Measurements from ENCODE around the gene NCAPH2. TPM values are rescaled to one million over a fixed set of nuclear protein-coding genes. Genes with fewer than 3 reads are reported as not detected.

NCAPH2 gene
- total RNA-seq = 30.6 TPM
- long read RNA-seq, transcript NCAPH2-201 (20 exons, 1,996 nt) = minor isoform, 9 of 113 reads
- long read RNA-seq, transcript NCAPH2-205 (20 exons, 2,037 nt) = major isoform, 67 of 113 reads
- long read RNA-seq, partial matches to known transcripts = 28 of 113 reads
- long read RNA-seq, other reads (novel, unspliced or antisense) = 8 of 113 reads

GRCh38 chr22:50507991-50508884 lies at the start of gene NCAPH2:
TSS of gene NCAPH2 (plus strand) at chr22:50508224. CDS start at chr22:50508338, 114 bp downstream.
- intact Hi-C loops (cut with micrococcal nuclease) = no loop called here
- ATAC-seq (peak; percentile 78), DNase-seq (peak; percentile 98)

DNA sequence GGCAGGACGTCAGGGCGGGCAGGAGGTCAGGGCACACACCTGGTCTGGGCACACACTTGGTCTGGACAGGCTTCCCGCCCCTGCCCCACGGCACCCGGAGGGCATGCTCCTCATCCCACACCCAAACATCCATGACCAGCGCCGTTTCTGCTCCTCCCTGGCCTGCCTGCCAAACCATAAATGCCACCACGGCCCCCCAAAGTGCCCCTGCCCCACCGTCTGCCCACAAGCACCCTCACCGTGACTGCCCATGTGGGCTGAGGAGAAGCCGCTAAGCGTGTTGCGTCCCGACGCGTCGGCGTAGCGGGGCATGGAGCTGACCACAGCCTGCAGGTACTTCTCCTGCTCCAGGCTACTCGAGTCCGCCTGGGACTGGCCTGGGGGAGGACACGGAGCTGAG lies 49.0 kb upstream of the NCAPH2 start:
- no peak for ATAC-seq
- no peak for DNase-seq
- intact Hi-C loops (cut with micrococcal nuclease) = no loop called here

DNA sequence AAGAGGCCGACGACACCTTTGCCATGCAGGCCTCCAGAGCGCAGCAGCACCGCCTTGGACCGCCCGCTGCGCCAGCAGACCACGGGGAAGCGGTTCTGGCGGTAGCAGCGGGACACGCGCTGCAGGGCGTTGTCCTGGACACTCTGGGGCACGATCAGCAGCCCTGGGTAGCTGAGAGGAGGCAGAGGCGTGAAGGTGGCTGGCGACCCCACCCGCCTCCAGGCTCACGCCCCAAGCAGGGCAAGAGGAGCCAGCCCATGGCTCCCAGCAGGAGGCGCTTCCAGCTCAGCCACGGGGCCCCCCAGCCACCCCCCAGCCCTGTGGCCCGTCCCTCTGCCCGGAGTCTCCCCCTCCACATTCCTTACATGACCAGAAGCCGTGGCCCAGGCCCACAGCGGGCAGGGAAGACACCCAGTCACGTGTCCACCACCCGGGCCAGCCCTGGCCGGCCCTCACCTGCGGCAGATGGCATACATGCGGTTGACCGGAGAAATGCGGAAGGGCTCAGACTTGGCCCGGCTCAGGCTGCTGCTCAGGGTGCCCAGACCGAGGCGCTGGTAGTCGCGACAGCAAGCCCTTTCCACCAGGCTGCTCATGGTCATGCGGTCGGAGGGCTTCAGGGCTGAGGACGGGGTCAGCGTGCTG lies 48.4 kb upstream of the NCAPH2 start:
- no peak for DNase-seq
- no peak for ATAC-seq
- intact Hi-C loops (cut with micrococcal nuclease) = no loop called here

- intact Hi-C loops (cut with micrococcal nuclease) = no loop called here
- DNase-seq = no peak
- no peak for ATAC-seq
These were observed 47.1 kb upstream of the NCAPH2 start for GRCh38 chr22:50460938-50461337.

- DNase-seq (no peak), ATAC-seq (no peak)
- intact Hi-C loops (cut with micrococcal nuclease) = no loop called here
These were observed 46.5 kb upstream of the NCAPH2 start for GRCh38 chr22:50461536-50461935.

- intact Hi-C loops (cut with micrococcal nuclease) = no loop called here
- ATAC-seq (no peak), DNase-seq (no peak)
These were observed 46.0 kb upstream of the NCAPH2 start for GRCh38 chr22:50461979-50462540.

- intact Hi-C loops (cut with micrococcal nuclease) = no loop called here
- DNase-seq (no peak), ATAC-seq (no peak)
These were observed 44.7 kb upstream of the NCAPH2 start for GRCh38 chr22:50463188-50463900.

DNA sequence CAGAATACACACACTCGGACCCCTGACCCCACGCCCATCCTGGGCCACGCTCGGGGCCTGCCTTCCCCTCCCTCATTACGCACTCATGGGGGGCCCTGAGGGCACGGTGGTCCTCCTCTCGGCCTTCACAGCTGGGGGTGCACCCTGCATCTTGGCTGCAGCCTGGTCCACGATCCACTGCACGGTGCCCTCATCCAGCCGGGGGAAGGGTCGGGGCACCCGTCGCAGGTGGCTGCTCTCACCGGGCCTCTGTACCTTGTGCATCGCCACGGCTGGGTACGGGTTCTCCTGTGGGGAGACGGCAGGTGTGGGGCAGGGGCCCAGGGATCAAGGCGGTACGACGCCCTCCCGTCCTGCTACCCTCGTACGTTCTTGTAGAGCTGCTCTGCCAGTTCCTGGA lies 43.6 kb upstream of the NCAPH2 start:
- ATAC-seq (no peak), DNase-seq (no peak)
- intact Hi-C loops (cut with micrococcal nuclease) = no loop called here

DNA sequence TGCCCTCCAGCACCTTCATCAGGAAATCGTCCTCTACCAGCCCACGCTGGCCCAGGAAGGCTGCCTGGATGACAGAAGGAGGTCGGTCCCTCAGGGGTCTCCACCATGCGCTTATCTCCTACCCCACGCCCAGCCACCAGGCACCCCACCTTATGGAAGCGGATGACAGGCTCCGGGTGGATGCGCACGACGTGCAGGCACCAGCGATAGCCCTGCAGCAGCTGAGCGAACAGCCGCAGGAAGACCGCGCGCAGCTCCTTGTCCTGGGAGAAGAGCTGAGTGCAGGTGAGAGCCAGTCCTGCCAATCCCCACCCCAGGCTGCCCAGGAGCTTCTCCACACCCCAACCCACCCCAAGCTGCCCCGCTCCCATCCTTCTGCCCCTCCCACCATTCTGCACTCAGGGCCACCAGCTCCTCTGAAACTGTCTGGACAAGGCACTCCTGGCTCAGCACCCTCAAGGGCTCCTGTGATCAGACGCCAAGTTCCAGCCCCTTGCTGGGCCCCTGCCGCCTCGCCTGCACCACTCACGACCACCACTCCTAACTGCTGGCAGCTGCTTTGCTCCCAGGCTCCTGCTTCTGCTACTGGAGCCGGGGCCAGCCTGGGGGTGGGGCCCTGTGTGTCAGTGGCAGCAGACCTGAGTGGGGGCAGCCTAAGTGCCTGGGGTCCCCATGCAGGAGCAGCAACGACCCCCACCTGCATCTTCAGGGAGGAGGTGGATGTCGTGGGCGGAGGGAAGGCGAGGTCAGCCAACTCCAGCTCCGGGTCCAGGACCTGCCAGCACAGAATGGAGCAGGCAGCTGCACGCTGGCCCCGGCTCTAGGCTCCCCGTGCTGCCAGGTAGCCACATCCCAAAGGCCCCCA lies 42.7 kb upstream of the NCAPH2 start:
- ATAC-seq (no peak), DNase-seq (no peak)
- intact Hi-C loops (cut with micrococcal nuclease) = no loop called here

GRCh38 chr22:50467341-50467740 lies 40.7 kb upstream of the NCAPH2 start:
- intact Hi-C loops (cut with micrococcal nuclease) = no loop called here
- ATAC-seq (no peak), DNase-seq (no peak)

DNA sequence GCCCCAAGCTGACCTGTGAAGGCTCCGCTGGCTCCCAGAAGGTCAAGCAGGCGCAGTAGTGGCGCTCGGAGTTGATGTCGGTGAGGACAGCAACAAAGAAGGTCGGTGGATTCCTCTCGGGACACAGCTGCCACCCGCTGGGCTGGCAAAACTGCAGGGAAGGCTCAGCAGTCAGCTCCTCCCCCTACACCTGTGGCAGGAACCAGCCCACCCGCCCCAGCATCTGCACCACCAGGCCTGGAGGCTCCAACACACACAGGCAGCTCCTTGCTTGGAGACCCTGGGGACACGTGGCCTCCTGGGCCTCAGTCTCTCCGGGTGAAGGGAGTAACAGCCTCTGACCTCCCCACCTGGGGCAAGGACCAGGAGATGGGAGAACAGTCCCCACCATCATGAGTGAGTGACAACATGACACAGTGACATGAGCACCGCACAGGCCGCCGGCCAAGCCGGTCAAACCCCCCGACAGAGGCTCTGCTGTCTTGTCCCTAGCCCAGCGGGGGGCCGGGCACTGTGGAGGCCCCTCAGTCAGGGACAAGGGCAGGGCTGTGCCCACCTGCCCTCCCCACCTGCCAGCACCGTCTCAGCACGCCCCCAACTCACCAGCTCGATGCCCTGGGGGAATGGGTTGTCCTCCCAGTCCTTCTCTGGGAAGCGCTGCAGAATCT lies 40.1 kb upstream of the NCAPH2 start:
- ATAC-seq (no peak), DNase-seq (no peak)
- intact Hi-C loops (cut with micrococcal nuclease) = no loop called here

DNA sequence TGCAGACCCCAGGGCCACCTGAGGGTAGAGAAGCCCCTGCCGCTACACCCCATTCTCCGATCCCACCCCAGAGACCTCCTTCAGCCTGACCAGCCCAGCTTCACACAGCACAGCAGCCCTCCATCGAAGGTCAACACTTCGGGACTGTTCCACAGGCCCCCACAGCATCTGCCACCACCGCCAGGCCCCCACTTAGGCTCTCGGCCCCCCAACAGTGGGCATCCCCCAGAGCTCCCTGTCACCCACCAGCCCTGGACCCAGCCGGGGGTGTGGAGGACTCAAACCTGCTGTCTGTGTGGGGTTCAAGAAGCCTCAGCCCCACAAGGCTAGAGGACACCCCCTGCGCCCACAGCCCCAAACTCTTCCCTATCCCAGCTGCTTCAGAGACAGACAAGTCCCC lies 39.4 kb upstream of the NCAPH2 start:
- intact Hi-C loops (cut with micrococcal nuclease) = no loop called here
- DNase-seq (no peak), ATAC-seq (no peak)

DNA sequence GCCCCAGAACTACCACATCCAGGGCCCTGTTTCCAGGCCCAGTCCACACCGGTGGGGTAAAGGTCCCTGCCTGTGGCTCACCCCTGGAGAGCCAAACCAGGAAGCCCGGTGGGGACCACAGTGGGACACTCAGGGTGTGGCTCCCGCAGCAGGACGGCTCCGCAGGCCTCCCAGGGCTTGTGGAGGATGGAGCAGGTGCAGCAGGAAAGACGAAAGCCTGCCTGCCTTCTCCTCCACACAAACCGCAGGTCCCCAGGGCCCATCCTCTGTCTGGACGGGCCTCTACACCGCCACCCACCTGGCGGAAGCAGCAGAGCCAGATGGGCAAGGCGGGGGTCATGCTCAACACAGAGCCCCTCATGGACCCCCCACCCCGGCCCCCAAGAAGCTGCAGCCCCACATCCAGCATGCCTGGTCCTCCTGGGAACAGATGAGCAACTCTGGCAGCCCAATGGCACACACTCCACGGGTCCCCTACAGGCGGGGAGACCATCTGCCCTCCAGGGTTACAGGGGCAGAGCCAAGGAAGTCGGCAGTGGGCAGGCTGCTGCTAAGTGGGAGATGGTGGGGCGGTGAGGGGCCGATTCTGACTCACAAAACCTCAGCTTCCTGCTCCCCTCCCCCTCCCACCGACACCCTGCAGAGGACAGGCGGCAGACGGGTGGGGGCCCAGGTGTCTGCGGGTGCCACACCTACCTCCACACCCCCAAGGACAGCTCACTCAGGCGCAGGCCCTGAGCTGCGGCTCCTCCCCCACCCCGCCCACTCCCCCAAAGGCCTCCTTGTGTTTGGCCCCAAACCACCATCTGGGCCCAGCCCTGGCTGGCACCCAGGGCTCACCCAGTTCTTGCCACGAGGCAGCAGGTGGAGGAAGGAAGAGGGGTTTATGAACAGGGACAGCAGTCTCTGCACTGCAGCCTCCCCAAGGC lies 38.4 kb upstream of the NCAPH2 start:
- peak; percentile 64 for DNase-seq
- intact Hi-C loops (cut with micrococcal nuclease) = no loop called here
- peak; percentile 21 for ATAC-seq

GRCh38 chr22:50470491-50470890 lies 37.5 kb upstream of the NCAPH2 start:
- intact Hi-C loops (cut with micrococcal nuclease) = no loop called here
- no peak for DNase-seq
- ATAC-seq = no peak

DNA sequence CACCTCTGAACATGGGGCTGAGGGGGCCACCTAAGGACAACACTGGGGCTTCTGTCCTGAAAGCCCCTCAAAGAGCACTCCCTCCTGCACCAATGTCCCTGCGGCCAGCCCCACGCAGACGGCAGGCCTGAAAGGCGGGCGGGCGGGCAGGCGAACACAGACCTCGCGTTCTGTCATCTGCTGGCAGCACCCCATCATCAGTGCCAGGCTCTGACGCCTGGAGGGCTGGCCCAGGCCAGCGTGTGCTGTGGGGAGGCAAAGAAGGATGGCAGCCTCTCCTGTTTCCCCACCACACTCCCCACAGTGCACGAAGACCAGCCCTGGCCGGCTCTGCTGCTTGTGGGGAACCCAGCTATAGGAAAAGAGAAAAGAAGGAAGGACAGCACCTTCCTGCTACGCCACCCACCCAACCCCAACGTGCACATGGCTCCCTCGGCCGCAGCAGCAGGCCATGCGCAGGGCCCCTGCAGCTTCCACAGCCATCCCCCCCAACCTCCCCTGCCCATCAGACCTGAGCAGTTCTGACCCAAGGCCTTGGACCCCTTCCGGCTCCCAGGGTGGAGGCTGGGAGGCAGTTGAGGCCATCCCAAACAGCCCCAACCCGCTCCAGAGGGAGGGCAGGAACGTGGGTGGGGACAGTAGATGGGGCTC lies 36.7 kb upstream of the NCAPH2 start:
- ATAC-seq (no peak), DNase-seq (no peak)
- intact Hi-C loops (cut with micrococcal nuclease) = no loop called here

DNA sequence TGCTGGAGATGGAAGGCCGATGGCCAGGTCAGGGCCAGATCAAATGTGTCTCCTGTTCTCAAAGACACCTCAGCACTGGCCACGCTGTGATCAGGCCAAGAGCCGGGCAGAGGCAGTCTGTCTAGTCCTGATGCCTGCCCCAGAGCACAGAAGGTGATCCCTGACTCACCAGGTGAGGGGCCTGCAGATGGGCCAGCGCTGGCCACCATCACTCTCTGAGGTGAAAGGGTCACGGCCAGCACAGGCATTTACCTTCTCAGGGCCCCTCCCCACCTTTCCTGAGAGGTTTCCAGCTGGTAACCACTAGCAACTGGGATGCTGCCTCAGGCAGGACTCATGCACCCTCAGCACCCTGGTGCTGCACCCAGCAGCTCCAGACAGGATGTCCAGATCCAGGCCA lies 36.1 kb upstream of the NCAPH2 start:
- no peak for ATAC-seq
- intact Hi-C loops (cut with micrococcal nuclease) = no loop called here
- DNase-seq = no peak

GRCh38 chr22:50473088-50473487 lies 34.9 kb upstream of the NCAPH2 start:
- no peak for ATAC-seq
- DNase-seq = no peak
- intact Hi-C loops (cut with micrococcal nuclease) = no loop called here
